ENCODE measurements around the gene TRPM2.

Gene TRPM2

GRCh38 chr21:44462834-44463200 lies 109.4 kb downstream of the TRPM2 start:
- Histone ChIP-seq H3K18ac (ENCODE audit: low read length) (no peak overlapping the region), H3K9ac (ENCODE audit: low read length) (no peak overlapping the region), H3K4ac (ENCODE audit: low read depth, low read length) (no peak overlapping the region), H2BK12ac (ENCODE audit: low read length) (no peak overlapping the region), H3K4me2 (ENCODE audit: low read length) (no peak overlapping the region), H3K36me3 (ENCODE audit: control insufficient read depth in 1 of 2, insufficient read depth in 2 of 2, low read length in 2 of 2) (no peaks in the 10 kb centered on the region), H3K27me3 (ENCODE audit: insufficient read depth, low read length) (no peaks in the 10 kb centered on the region), H3K79me2 (ENCODE audit: control insufficient read depth, insufficient read depth, low read length, poor library complexity) (no peaks in the 10 kb centered on the region), H3K9me3 (ENCODE audit: insufficient read depth, low read depth, low read length) (peaks cover 2% of the 10 kb centered on the region), H4K91ac (ENCODE audit: low read depth, low read length) (no peak overlapping the region), H3K4me1 (ENCODE audit: control insufficient read depth in 1 of 2, insufficient read depth in 2 of 2, low read length in 2 of 2) (no peaks in the 10 kb centered on the region), H2BK5ac (ENCODE audit: low read depth, low read length, poor library complexity) (no peak overlapping the region), H2BK120ac (ENCODE audit: insufficient read depth, low read length, poor library complexity) (no peak overlapping the region), H3K4me3 (ENCODE audit: low read depth, low read length) (no peak overlapping the region), H2AFZ (ENCODE audit: insufficient read depth, low read length, poor library complexity) (no peak overlapping the region), H2AK5ac (ENCODE audit: low read length) (no peak overlapping the region), H3K23ac (ENCODE audit: low read length) (no peak overlapping the region), H3K79me1 (ENCODE audit: low read length) (no peaks in the 10 kb centered on the region), H3K14ac (ENCODE audit: low read length) (no peak overlapping the region), H4K8ac (ENCODE audit: low read depth, low read length) (no peak overlapping the region), H3K27ac (ENCODE audit: low read depth, low read length) (no peak overlapping the region), H4K12ac (ENCODE audit: low read depth, low read length) (no peak overlapping the region)
- DNase-seq = no peak
- WGBS (ENCODE audit: extremely low coverage, insufficient coverage, insufficient read length) = no CpG with 5 or more reads among the region's 11 CpGs

- no peaks in the 10 kb centered on the region for H3K27me3 ChIP-seq (ENCODE audit: insufficient read depth, low read length)
- H3K18ac ChIP-seq (ENCODE audit: low read length) = no peak overlapping the region
- H2BK12ac ChIP-seq (ENCODE audit: low read length) = no peak overlapping the region
- no peak overlapping the region for H3K27ac ChIP-seq (ENCODE audit: low read depth, low read length)
- H4K12ac ChIP-seq (ENCODE audit: low read depth, low read length) = no peak overlapping the region
- WGBS (ENCODE audit: extremely low coverage, insufficient coverage, insufficient read length) = no CpG with 5 or more reads among the region's 30 CpGs
- no peak overlapping the region for H3K23ac ChIP-seq (ENCODE audit: low read length)
- no peaks in the 10 kb centered on the region for H3K79me1 ChIP-seq (ENCODE audit: low read length)
- H2BK5ac ChIP-seq (ENCODE audit: low read depth, low read length, poor library complexity) = no peak overlapping the region
- H2AK5ac ChIP-seq (ENCODE audit: low read length) = no peak overlapping the region
- no peak for DNase-seq
- no peak overlapping the region for H3K4me3 ChIP-seq (ENCODE audit: low read depth, low read length)
- H3K9ac ChIP-seq (ENCODE audit: low read length) = no peak overlapping the region
- no peaks in the 10 kb centered on the region for H3K79me2 ChIP-seq (ENCODE audit: control insufficient read depth, insufficient read depth, low read length, poor library complexity)
- H4K91ac ChIP-seq (ENCODE audit: low read depth, low read length) = no peak overlapping the region
- no peak overlapping the region for H4K8ac ChIP-seq (ENCODE audit: low read depth, low read length)
- peaks cover 2% of the 10 kb centered on the region for H3K9me3 ChIP-seq (ENCODE audit: insufficient read depth, low read depth, low read length)
- H3K14ac ChIP-seq (ENCODE audit: low read length) = no peak overlapping the region
- H3K4me2 ChIP-seq (ENCODE audit: low read length) = no peak overlapping the region
- H3K4ac ChIP-seq (ENCODE audit: low read depth, low read length) = no peak overlapping the region
- no peak overlapping the region for H2AFZ ChIP-seq (ENCODE audit: insufficient read depth, low read length, poor library complexity)
- no peaks in the 10 kb centered on the region for H3K4me1 ChIP-seq (ENCODE audit: control insufficient read depth in 1 of 2, insufficient read depth in 2 of 2, low read length in 2 of 2)
- no peak overlapping the region for H2BK120ac ChIP-seq (ENCODE audit: insufficient read depth, low read length, poor library complexity)
- no peaks in the 10 kb centered on the region for H3K36me3 ChIP-seq (ENCODE audit: control insufficient read depth in 1 of 2, insufficient read depth in 2 of 2, low read length in 2 of 2)
These were observed 110.3 kb downstream of the TRPM2 start for GRCh38 chr21:44463724-44464123.

GRCh38 chr21:44464351-44464750 lies 110.9 kb downstream of the TRPM2 start:
- Histone ChIP-seq H4K12ac (ENCODE audit: low read depth, low read length) (no peak overlapping the region), H2BK5ac (ENCODE audit: low read depth, low read length, poor library complexity) (no peak overlapping the region), H3K23ac (ENCODE audit: low read length) (no peak overlapping the region), H3K27me3 (ENCODE audit: insufficient read depth, low read length) (no peaks in the 10 kb centered on the region), H3K9me3 (ENCODE audit: insufficient read depth, low read depth, low read length) (peaks cover 2% of the 10 kb centered on the region), H2AFZ (ENCODE audit: insufficient read depth, low read length, poor library complexity) (no peak overlapping the region), H2BK12ac (ENCODE audit: low read length) (no peak overlapping the region), H3K27ac (ENCODE audit: low read depth, low read length) (no peak overlapping the region), H3K14ac (ENCODE audit: low read length) (no peak overlapping the region), H4K8ac (ENCODE audit: low read depth, low read length) (no peak overlapping the region), H3K36me3 (ENCODE audit: control insufficient read depth in 1 of 2, insufficient read depth in 2 of 2, low read length in 2 of 2) (no peaks in the 10 kb centered on the region), H3K9ac (ENCODE audit: low read length) (no peak overlapping the region), H3K4ac (ENCODE audit: low read depth, low read length) (no peak overlapping the region), H3K79me2 (ENCODE audit: control insufficient read depth, insufficient read depth, low read length, poor library complexity) (no peaks in the 10 kb centered on the region), H3K79me1 (ENCODE audit: low read length) (no peaks in the 10 kb centered on the region), H2BK120ac (ENCODE audit: insufficient read depth, low read length, poor library complexity) (no peak overlapping the region), H2AK5ac (ENCODE audit: low read length) (no peak overlapping the region), H3K4me2 (ENCODE audit: low read length) (no peak overlapping the region), H4K91ac (ENCODE audit: low read depth, low read length) (no peak overlapping the region), H3K4me1 (ENCODE audit: control insufficient read depth in 1 of 2, insufficient read depth in 2 of 2, low read length in 2 of 2) (no peaks in the 10 kb centered on the region), H3K4me3 (ENCODE audit: low read depth, low read length) (no peak overlapping the region), H3K18ac (ENCODE audit: low read length) (no peak overlapping the region)
- WGBS (ENCODE audit: extremely low coverage, insufficient coverage, insufficient read length) = no CpG with 5 or more reads among the region's 12 CpGs
- DNase-seq = no peak

- Histone ChIP-seq H3K14ac (ENCODE audit: low read length) (no peak overlapping the region), H4K8ac (ENCODE audit: low read depth, low read length) (no peak overlapping the region), H3K79me2 (ENCODE audit: control insufficient read depth, insufficient read depth, low read length, poor library complexity) (no peaks in the 10 kb centered on the region), H2BK5ac (ENCODE audit: low read depth, low read length, poor library complexity) (no peak overlapping the region), H3K36me3 (ENCODE audit: control insufficient read depth in 1 of 2, insufficient read depth in 2 of 2, low read length in 2 of 2) (no peaks in the 10 kb centered on the region), H3K4me3 (ENCODE audit: low read depth, low read length) (no peak overlapping the region), H3K27ac (ENCODE audit: low read depth, low read length) (no peak overlapping the region), H3K27me3 (ENCODE audit: insufficient read depth, low read length) (no peaks in the 10 kb centered on the region), H3K9ac (ENCODE audit: low read length) (no peak overlapping the region), H3K18ac (ENCODE audit: low read length) (no peak overlapping the region), H3K23ac (ENCODE audit: low read length) (no peak overlapping the region), H3K79me1 (ENCODE audit: low read length) (no peaks in the 10 kb centered on the region), H4K12ac (ENCODE audit: low read depth, low read length) (no peak overlapping the region), H2AFZ (ENCODE audit: insufficient read depth, low read length, poor library complexity) (no peak overlapping the region), H2BK120ac (ENCODE audit: insufficient read depth, low read length, poor library complexity) (no peak overlapping the region), H3K4me1 (ENCODE audit: control insufficient read depth in 1 of 2, insufficient read depth in 2 of 2, low read length in 2 of 2) (no peaks in the 10 kb centered on the region), H3K4ac (ENCODE audit: low read depth, low read length) (no peak overlapping the region), H3K4me2 (ENCODE audit: low read length) (no peak overlapping the region), H2AK5ac (ENCODE audit: low read length) (no peak overlapping the region), H4K91ac (ENCODE audit: low read depth, low read length) (no peak overlapping the region), H3K9me3 (ENCODE audit: insufficient read depth, low read depth, low read length) (peaks cover 2% of the 10 kb centered on the region), H2BK12ac (ENCODE audit: low read length) (no peak overlapping the region)
- DNase-seq = no peak
- WGBS (ENCODE audit: extremely low coverage, insufficient coverage, insufficient read length) = no CpG with 5 or more reads among the region's 16 CpGs
These were observed 113.0 kb downstream of the TRPM2 start for GRCh38 chr21:44466351-44466954.
